Kasumi-1 (cell line): Measurements from ENCODE around the gene PPM1H.
"Not testable (repeated sequence)": the region's sequence is repeated elsewhere in the genome, so short reads cannot be mapped to it uniquely, and the experiment has no call there.

ENCODE experiments used
- DNase-seq, 2 experiments: peaks; one replicate each; lab custom pipeline; 2025; lab: John Stamatoyannopoulos, UW

The PPM1H gene

DNA sequence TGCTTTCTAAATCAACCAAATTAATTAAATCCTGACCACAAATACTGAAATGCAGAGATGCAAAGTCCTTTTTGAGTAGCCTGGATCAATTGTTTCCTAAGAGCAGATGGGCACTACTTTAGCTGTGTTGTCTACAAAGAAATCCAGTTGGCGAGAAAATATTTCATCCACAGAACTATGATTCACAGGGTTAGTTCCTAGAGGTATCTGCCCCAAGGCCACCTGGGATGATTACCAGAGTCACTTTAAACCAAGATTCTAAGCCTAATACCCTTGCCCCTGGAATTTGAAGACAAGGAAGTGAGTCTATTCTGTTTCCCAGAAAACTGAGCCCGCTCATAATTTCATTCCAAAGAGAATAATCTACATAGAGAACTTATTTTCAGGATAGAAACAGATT is 198.4 kb downstream of the PPM1H start:
- no peak for DNase-seq

DNA sequence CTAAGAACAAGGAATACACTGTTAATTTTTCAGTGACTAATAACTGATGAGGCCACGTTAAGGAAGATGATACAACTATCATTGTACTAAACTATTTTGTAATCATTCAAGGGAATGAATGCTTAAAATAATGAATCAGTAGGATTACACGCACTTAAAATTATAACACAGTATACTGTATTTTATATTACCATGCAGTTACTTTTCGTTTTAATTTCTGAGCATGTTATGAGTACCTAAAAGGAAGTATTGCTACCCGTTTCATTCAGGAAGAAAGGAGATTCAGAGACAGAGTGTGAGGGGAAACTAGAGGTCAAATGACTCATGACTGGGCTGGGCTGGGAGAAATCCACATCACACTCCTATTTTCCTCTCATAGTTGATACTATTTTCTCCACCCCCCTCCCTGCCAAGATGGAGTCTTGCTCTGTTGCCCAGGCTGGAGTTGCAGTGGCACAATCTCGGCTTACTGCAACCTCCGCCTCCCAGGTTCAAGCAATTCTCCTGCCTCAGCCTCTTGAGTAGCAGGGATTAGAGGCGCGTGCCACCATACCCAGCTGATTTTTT is 202.0 kb downstream of the PPM1H start:
- peak; percentile 44 to 46 for DNase-seq

DNA sequence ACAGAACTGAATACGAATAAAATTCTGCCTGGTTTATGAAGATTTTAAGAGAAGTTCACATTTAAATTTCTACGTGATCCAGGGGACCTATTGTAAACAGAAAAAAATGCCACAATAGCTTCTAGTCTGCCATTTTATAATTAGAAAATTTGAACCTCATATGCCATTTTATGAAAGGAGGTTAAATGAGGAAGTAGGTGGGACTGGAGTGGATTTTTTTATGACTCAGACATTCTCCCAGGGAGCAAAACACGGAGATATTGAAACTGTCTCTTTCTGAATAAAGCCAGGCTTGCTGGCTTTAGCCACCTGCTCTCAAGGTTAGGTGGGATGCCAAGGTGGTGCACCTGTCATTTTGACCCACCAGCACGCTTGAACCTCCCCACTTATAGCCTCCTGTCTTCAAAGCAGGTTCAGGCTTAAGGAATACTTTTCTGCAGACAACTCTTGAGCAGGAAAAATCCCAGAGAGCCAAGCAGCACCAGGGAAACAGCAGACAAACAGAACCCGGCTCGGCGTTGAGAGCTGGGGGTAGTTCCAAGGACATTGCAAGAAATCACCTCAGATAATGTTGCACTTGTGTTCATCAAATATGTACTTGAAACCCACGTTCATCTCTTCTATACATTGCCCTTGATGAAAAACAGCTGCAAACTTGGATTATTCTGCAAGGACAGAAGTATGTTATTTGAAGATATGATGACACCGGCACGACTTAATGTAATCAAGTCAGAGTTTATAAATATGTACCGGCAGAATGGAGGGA is 203.7 kb downstream of the PPM1H start:
- peak; percentile 72 to 74 for DNase-seq

DNA sequence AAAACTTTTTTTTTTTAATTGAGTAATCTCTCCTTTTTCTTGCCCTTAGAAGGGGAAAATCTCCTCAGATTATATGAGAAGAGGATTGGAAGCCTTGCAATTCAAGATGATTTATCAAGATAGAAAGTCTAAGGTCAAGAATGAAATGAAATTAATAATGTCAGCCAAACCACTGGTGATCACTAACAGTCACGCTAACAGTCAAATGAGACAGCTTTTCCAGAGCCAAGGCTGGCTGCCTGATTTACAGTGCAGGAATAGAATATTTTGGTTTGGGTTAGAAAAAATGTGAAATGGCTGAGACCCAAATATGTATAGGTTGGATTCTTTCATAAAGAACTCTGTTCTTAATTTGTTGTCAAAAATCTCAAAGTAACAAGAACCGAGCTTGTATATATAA is 204.3 kb downstream of the PPM1H start:
- DNase-seq: no peak

DNA sequence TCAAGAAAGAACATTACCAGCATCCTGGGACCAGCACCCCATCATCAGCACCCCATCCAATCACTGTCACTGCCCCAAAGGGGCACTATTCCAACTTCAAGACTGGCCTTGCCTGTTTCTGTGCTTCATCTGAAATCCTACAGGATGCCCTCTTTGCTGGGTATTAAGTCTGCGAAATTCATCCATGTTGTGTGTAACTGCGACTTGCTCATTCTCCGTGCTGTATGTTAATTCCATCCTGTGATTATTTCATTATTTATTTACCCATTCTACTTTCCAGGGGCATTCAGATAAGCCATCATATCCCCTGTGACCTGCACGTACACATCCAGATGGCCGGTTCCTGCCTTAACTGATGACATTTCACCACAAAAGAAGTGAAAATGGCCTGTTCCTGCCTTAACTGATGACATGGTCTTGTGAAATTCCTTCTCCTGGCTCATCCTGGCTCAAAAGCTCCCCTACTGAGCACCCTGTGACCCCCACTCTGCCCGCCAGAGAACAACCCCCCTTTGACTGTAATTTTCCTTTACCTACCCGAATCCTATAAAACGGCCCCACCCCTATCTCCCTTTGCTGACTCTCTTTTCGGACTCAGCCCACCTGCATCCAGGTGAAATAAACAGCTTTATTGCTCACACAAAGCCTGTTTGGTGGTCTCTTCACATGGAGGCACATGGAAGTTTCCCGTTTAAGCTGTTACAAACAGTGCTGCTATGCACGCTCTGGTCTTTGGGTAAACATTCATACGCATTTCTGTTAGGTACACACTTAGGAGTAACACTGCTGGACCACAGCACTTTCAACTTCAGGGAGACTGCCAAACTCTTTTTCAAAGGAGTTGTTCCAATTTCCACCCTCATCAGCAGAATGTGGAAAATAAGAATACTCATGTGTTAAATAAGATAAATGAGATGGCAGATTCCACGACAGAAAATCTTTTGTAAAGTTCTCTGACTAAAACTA is 205.1 kb downstream of the PPM1H start:
- DNase-seq: not testable (repeated sequence)

DNA sequence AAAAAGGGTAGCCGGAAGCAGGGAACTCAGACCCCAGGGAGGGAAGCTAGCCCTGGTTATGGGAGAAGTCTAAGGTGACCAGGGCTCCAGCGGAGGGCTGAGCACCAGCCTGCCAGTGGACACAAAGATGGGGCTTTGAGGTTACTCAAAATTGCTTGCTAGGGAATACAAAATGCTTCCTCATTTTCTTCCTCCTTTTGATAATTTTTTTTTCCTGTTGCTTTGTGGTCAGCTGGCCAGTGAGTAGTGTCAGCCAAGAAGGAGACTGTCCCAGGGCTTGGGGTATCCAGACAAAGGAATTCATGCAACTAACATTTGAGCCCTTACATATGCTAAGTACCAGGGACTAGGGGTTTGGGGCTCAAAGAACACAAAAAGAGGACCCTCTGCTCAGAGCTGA is 206.2 kb downstream of the PPM1H start:
- no peak for DNase-seq

DNA sequence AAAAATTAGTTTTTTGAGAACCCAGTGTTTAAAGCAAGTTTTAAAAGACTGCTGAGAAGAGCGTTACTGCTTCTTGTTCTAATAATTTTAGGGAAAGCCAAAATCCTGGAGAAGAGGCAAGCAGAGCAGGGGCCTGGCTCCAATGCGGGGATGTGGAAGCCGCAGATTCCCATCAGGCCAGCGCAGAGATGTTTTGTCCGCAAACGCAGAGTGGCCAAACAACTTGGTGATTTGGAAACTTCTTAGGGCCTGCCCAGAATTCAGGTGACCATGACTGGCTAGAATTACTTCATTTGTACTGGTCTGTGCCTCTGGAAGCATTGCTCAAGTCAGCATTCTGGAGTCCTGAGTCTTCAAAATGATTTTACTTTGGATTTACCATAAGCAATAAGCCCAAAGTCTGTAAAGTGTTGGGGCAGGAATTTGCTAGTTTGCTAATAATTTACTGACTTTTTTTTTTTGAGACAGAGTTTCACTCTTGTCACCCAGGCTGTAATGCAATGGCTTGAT is 208.4 kb downstream of the PPM1H start:
- DNase-seq: no peak

DNA sequence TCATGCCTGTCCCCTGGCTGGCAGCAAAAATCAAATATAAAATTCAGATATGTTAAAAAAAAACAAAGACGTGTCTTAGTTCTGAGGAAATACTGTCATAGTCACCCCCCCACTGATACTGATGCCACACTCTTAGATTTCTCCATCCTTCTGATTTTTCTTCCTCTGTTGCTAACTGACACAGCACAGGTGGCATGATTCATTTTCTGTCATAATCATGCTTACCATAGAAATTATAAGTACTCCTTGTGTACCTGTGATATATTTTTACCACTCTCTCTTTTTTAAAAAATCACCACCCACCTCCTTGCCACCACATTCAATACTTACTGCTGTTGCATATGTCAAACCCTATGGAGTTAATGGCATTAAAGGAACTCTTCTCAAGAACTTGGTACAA is 209.2 kb downstream of the PPM1H start:
- DNase-seq: no peak

DNA sequence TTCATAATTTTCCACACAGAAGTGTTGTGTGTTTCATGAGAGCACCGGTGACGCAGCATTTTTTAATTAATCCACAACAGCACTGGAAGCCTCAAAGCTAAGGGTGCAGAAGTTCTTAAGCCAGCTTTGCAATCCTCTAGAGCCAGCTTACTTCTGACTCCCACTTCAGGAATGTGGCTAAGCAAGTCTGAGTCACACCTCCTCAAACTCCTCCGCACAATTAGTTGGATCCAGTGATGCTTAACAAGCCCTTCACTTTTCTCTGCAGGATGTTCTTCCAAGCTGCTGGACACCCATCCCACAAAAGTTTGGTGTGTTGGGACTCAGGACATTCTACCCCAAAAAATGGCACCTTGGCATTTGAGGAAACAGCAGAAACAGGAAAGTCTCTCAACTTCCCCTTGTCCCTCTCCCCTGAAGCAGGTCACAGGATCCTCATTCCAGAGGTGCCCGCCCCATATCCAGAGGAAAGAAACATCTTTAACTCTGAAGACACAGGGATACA is 210.0 kb downstream of the PPM1H start:
- DNase-seq: peak in 1 of 2 experiments; percentile 12

DNA sequence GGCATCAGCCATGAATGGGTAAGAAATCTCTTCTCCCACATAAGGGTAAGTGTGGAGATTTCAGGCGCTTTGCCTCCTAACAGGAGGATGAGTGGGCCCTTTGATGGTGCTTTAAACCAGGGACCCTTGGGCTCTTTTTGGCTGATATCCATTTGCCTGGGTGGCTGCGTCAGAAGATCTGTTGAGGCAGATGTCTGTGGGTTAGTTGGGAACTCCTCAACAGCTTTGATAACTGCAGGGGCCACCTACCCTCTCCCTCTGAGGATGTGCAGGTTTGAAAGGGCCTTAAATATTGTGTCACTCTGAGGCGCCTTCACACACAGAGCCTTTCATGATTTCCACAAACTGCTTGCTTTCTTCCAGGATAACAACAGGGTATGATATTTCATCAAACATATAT is 210.7 kb downstream of the PPM1H start:
- DNase-seq: no peak

DNA sequence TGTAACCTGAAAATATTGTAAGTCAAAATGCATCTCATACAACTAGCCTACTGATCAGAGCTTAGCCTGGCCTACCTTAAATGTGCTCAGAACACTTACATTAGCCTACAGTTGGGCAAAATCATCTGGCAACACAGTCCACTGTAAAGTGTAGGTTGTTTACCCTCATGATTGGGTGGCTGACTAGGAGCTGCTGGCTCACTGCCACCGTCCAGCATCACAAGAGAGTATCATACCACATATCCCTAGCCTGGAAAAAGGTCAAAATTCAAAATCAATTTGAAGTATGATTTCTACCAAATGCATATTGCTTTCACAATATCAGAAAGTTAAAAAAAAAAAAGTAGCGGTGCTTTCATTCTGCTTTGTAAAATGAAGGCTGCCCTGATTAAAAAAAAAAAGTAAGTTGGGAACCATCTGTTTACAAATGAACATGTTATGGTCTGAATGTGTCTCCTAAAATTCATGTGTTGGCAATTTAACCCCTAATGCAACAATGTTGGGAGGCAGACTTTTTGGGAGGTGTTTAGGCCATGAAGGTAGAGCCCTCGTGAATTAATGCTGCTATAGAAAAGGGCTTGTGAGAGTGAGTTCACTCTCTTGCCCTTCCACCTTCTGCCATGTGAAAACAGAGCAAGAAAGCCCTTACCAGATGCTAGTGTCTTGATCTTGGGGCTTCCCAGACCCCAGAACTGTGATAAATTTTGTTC is 211.8 kb downstream of the PPM1H start:
- no peak for DNase-seq

DNA sequence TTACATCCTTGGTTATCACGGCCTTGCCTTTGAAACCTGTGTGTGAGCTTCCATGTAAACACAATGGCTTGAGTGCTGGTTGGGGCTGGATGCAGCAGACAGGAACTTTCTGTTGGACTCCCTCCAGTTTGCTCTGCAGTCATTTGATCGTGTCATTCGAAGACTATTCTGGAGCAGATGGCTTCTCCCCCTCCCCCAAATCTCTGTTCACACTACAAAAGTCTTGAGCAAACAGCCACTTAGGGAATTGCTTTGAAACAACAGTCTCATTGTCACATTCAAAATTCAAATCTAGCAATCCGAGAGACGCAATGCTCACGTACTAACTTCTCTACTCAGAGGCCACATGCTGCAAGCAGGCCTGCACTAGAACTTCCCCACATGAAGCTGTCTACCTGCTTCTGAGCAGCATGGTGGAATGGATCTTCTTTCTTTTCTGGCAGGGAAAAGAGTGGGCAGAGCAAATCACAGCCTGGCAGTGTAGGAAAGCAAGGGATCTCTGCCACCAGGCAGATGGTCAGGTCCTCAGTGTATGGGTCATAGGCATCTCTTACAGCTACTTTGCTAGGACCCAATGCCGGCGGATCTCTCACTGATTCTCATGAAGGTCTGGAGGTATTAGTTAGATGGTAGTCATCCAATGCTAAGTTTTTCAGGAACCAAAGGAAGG is 214.2 kb downstream of the PPM1H start:
- no peak for DNase-seq

DNA sequence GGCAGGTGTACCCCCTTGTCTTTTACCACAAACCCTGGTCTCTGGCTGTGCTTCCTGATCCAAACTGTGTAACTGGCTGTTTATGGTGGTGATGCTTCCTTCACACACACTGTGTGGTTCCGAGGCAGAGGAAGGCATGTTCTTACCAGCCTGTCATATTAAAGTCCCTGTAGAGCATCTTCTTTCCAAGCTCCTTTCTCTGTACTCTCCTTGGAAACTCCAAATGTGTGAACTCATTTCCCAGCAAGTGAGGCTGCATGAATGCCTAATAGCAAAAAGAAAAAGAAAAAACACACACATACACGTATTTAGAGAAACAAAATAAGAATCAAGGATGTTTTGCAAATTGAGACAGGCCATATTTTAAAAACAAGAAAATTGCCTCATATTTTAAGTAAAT is 214.9 kb downstream of the PPM1H start:
- DNase-seq: no peak

DNA sequence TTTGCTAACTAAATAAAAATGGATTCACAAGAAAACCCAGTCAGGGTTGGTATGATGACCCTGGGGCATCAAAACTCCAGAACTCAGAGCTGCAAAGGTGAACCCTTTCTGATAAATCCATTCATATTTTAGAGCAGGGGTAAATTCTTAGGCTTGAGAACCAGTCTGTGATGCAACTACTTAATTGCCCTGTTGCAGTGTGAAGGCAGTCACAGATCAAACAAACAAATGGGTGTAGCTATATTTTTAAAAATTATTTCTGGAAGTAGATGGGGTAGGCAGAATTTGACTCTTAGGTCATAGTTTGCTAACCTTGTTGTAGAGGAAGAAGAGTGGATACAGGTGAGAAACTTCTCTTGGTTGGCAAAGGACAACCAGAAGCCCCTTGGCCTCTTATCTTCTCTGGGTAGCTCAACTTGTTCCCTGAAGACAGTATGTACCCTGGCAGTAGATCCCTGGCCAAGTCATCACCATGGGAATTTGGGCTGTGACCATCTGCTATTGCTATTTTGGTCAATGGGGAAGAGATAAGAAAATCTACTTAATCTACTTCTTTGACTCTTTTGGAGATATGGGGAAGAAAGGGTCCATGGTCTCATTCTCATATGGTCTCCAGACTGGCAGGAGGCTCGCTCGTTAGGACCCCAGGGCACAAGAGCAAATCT is 216.1 kb downstream of the PPM1H start:
- no peak for DNase-seq

DNA sequence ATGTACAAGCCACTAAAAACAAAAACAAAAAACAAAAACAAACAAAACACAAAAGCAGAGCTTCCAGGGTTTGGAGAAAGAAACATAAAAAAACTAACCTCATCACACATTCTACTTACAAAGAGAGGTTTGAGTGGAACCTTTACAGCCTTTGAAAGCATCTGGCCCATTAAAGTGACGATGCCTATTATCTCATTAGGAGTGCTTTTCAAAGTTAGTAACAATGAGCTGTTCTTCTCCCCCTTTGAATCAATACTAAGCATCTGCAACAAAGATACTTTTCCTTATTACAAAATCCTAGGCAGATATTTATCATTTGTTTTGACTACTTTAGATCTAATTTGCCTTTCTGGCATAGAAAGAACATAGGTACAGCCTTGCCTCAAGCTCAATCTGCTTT is 217.3 kb downstream of the PPM1H start:
- no peak for DNase-seq

DNA sequence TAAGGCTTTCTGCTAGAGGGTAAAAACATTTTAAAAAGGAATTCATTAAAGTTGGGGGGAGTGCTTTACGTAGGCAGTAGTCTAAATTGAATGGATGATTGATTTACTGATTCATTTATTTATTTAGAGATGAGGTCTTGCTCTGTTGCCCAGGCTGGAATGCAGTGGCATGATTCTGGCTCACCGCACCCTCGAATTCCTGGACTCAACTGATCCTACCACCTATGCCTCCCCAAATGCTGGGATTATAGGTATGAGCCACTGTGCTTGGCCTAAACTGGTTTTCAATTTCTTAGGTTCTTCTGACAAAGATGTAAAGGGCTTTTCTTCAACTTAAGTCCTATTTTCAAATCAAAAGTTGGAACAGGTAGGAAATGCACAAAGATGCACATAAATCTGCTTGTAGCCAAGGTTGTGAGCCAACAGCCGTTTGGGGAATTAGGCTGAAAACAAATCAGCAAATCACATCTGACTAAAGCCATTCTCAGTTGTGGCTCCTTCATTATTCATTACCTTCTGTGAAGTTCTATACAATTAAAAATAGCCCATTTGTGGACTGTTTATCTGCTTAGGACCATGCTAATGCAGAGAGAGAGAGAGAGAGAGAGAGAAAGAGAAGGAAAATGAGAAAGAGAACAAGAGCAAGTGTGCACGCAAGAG is 218.0 kb downstream of the PPM1H start:
- no peak for DNase-seq

DNA sequence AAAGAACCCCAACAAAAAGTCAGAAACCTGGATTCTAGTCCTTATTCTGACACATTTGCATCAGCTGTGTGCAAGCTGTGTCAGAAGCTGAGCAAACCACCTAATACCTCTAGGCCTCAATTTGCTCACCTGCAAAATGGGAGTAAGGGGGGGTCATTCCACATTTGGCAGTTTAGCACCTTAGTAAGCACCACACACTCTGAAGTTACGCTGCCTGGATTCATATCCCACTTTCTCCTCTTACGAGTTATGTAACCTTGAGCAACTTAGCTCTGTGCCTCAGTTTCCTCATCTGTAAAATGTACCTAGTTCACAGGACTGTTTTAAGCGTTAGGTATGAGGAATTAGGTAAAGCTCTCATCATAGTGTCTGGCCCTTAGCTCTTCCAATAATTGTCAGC is 218.9 kb downstream of the PPM1H start:
- no peak for DNase-seq

DNA sequence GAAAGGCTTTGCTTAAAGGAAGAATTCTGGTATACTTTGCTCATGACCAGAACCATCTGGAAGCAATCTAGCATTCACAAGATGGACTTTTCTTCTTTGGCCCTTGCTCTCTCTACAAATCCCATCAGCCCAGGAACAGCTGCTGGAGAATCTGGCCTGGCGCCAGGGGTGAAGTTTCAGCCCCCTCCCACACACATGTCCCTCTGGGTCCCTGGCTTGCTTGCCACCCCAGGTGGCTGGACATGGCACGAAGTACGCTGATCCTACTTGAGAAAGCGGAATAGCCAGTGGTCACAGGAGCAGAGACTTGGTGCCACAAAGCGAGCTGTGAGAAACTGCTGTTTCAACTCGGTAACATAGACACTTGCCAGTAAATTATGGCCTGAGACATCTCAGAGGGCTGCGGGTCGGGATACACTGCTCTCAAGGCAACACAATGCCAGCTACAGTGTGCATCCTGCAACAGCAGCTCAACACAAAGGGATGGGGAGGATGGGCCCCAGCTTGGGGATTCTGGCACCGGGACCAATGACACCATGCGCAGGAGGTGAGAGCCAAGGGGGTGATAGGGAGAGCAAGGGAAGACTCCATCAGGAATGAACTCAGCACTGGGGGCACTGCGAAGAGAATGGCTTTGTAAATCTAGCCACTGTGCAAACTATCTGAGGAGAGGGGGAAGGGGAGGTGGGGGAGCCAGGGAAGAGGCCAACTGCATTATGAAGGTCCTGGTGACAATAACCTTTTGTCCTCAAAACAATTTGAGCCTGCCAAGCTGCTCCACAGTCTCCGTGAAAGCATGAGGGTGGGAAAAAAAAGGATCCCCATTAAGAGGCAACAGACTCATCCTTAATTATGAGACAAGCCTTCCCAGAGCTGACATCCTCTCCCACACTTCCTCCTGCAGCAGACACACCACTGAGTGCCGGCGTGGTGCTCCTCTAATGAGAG is 219.9 kb downstream of the PPM1H start:
- DNase-seq: no peak
